Astrocyte (in vitro differentiated cells and primary cell): ENCODE measurements around the gene SLC35D1. TPM values are rescaled to one million over a fixed set of nuclear protein-coding genes. Genes with fewer than 3 reads are reported as not detected.

Experiments
- DNase-seq: peaks from one replicate; pipeline ENCODE4 v3.0.0-alpha.2; 2010; ENCODE audit warnings: low read depth
- FAIRE-seq: peaks from 2 replicates; lab custom pipeline; 2011; peaks lifted over from hg19 to GRCh38; lab: Jason Lieb, UNC
- H2AFZ ChIP-seq: 2 replicates; pipeline ENCODE4 v1.6.0; 2012; ENCODE audit warnings: low read depth, low read length, inconsistent platforms
- H3K27ac ChIP-seq: 2 replicates; pipeline ENCODE4 v1.5.1; 2011; ENCODE audit warnings: low read depth, low read length, inconsistent platforms
- H3K27me3 ChIP-seq: 2 replicates; pipeline ENCODE4 v1.6.0; 2011; ENCODE audit warnings: low read length, inconsistent platforms; ENCODE audit not compliant: insufficient read depth
- H3K36me3 ChIP-seq: 2 replicates; pipeline ENCODE4 v1.5.1; 2011; ENCODE audit warnings: low read length, inconsistent platforms; ENCODE audit not compliant: insufficient read depth
- H3K4me1 ChIP-seq: 2 replicates; pipeline ENCODE4 v1.5.1; 2011; ENCODE audit warnings: low read length, inconsistent platforms; ENCODE audit not compliant: insufficient read depth
- H3K4me2 ChIP-seq: 2 replicates; pipeline ENCODE4 v1.6.0; 2012; ENCODE audit warnings: low read length, inconsistent platforms
- H3K4me3 ChIP-seq: 2 replicates; pipeline ENCODE4 v1.5.1; 2011; ENCODE audit warnings: low read depth, mild to moderate bottlenecking, low read length, inconsistent platforms; ENCODE audit not compliant: insufficient read depth
- H3K79me2 ChIP-seq: 2 replicates; pipeline ENCODE4 v1.6.0; 2012; ENCODE audit warnings: mild to moderate bottlenecking, low read length, inconsistent platforms; ENCODE audit not compliant: insufficient read depth
- H3K9ac ChIP-seq: 2 replicates; pipeline ENCODE4 v1.6.0; 2012; ENCODE audit warnings: mild to moderate bottlenecking, low read length, inconsistent platforms
- H3K9me3 ChIP-seq: 2 replicates; pipeline ENCODE4 v1.5.1; 2012; ENCODE audit warnings: low read depth, mild to moderate bottlenecking, low read length, inconsistent platforms; ENCODE audit not compliant: insufficient read depth
- H4K20me1 ChIP-seq: 2 replicates; pipeline ENCODE4 v1.6.0; 2012; ENCODE audit warnings: low read length, inconsistent platforms; ENCODE audit not compliant: insufficient read depth
- H3K27ac Mint-ChIP-seq: one replicate; pipeline ENCODE4 v1.8.0; 2021; ENCODE audit warnings: mild to moderate bottlenecking, mixed read lengths; ENCODE audit not compliant: unreplicated experiment
- H3K27me3 Mint-ChIP-seq: one replicate; pipeline ENCODE4 v1.8.0; 2021; ENCODE audit warnings: low read depth, mixed read lengths; ENCODE audit not compliant: unreplicated experiment
- H3K36me3 Mint-ChIP-seq: one replicate; pipeline ENCODE4 v1.8.0; 2021; ENCODE audit warnings: low read depth, mixed read lengths; ENCODE audit not compliant: unreplicated experiment
- H3K4me1 Mint-ChIP-seq: one replicate; pipeline ENCODE4 v1.8.0; 2021; ENCODE audit warnings: low read depth, mixed read lengths; ENCODE audit not compliant: unreplicated experiment
- H3K4me3 Mint-ChIP-seq: one replicate; pipeline ENCODE4 v1.8.0; 2021; ENCODE audit warnings: mild to moderate bottlenecking, moderate library complexity, mixed read lengths; ENCODE audit not compliant: unreplicated experiment
- H3K9me3 Mint-ChIP-seq: one replicate; pipeline ENCODE4 v1.8.0; 2021; ENCODE audit warnings: mild to moderate bottlenecking, mixed read lengths; ENCODE audit not compliant: unreplicated experiment
- EZH2 ChIP-seq: IDR thresholded peaks from 2 replicates; pipeline ENCODE4 v1.6.1; 2012; ENCODE audit warnings: mild to moderate bottlenecking, low read length, inconsistent platforms; ENCODE audit not compliant: insufficient read depth
- total RNA-seq: library from RNA; stranded (reverse); gene quantifications from 2 replicates; pipeline ENCODE4 v1.2.1, GENCODE V29; 2021
- TF ChIP-seq, protein P1 (sequence below): IDR thresholded peaks from 2 replicates; pipeline ENCODE4 v1.5.1; 2011; ENCODE audit warnings: low read depth, mild to moderate bottlenecking, inconsistent platforms, low read length, moderate library complexity; ENCODE audit not compliant: insufficient read depth

Gene SLC35D1
- total RNA-seq, 1 donor from 2014 or later: 12.7 TPM

DNA sequence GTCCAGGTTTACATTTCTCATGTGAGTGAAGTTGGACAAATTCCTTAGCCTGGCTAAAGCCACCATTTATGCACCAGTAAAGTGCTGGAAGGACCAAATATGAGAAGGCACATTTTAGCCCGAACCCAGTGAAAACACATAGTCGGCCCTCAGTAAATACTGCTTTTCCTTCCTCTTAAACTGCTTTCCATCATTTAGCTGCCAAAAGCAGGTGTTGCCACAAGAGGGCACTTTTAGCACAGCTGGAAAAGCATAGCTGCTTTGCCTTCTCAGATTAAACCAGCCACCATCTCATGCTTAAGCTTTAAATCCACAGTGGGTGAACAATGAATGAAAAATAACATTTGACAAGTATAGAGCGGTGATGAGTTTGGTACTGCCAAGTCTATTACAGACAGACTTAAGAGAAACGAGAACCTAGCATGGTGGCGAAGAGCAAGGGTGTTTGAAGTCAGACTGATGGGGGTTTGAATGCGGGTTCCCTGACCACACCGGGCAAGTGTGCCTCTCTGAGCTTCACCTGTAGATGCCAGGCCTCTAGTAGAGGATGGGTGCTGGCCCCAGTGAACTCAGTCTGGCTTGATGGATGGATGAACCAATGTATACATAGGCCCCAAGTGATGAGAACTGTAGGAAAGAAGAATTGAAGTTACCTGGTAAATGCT is 57.8 kb downstream of the SLC35D1 start:
- Histone ChIP-seq H2AFZ (no peak overlapping the region), H3K4me1 (no peaks in the 10 kb centered on the region), H4K20me1 (peaks cover 3% of the 10 kb centered on the region), H3K9ac (no peak overlapping the region), H3K79me2 (no peaks in the 10 kb centered on the region), H3K9me3 (no peaks in the 10 kb centered on the region), H3K4me2 (no peak overlapping the region), H3K4me3 (no peak overlapping the region), H3K36me3 (peaks cover 4% of the 10 kb centered on the region), H3K27ac (no peak overlapping the region), H3K27me3 (no peaks in the 10 kb centered on the region)
- no peak overlapping the region for H3K4me3 Mint-ChIP-seq
- no peak for TF ChIP-seq EZH2
- TF ChIP-seq, protein P1, sequence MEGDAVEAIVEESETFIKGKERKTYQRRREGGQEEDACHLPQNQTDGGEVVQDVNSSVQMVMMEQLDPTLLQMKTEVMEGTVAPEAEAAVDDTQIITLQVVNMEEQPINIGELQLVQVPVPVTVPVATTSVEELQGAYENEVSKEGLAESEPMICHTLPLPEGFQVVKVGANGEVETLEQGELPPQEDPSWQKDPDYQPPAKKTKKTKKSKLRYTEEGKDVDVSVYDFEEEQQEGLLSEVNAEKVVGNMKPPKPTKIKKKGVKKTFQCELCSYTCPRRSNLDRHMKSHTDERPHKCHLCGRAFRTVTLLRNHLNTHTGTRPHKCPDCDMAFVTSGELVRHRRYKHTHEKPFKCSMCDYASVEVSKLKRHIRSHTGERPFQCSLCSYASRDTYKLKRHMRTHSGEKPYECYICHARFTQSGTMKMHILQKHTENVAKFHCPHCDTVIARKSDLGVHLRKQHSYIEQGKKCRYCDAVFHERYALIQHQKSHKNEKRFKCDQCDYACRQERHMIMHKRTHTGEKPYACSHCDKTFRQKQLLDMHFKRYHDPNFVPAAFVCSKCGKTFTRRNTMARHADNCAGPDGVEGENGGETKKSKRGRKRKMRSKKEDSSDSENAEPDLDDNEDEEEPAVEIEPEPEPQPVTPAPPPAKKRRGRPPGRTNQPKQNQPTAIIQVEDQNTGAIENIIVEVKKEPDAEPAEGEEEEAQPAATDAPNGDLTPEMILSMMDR: peak; percentile 88
- H3K27me3 Mint-ChIP-seq: no peaks in the 10 kb centered on the region
- H3K9me3 Mint-ChIP-seq: no peaks in the 10 kb centered on the region
- DNase-seq: peak; percentile 47
- H3K36me3 Mint-ChIP-seq: peaks cover 10% of the 10 kb centered on the region
- H3K4me1 Mint-ChIP-seq: peaks cover 5% of the 10 kb centered on the region
- FAIRE-seq: peak; percentile 95
- no peak overlapping the region for H3K27ac Mint-ChIP-seq

DNA sequence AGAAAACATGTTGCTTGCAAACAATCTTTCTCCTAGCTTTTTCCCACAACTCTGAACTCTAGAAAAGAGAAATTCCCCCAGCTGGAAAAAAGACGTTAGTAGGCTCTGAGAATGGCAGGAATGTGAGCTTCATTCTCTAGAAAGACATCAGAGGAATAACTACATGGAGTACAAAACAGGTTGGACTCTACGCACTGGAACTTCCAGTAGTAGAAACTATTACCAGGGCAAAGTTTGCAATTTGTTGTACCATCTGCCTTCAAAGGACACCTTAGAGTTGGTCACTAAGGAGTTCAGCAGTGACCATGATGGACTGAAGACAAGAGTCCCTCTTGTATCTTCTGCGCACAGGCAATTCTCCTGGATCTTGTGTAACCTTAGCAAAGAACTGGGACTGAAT is 60.9 kb downstream of the SLC35D1 start:
- TF ChIP-seq, protein P1: no peak
- TF ChIP-seq EZH2: no peak
- Histone ChIP-seq H2AFZ (no peak overlapping the region), H3K4me3 (no peak overlapping the region), H3K4me1 (no peaks in the 10 kb centered on the region), H3K27me3 (no peaks in the 10 kb centered on the region), H3K9ac (no peak overlapping the region), H3K4me2 (no peak overlapping the region), H3K27ac (no peak overlapping the region), H4K20me1 (peaks cover 3% of the 10 kb centered on the region), H3K9me3 (no peaks in the 10 kb centered on the region), H3K36me3 (peaks cover 9% of the 10 kb centered on the region), H3K79me2 (no peaks in the 10 kb centered on the region)
- H3K4me1 Mint-ChIP-seq: no peaks in the 10 kb centered on the region
- peaks cover 8% of the 10 kb centered on the region for H3K36me3 Mint-ChIP-seq
- H3K27me3 Mint-ChIP-seq: no peaks in the 10 kb centered on the region
- no peaks in the 10 kb centered on the region for H3K9me3 Mint-ChIP-seq
- DNase-seq: no peak
- H3K27ac Mint-ChIP-seq: no peak overlapping the region
- H3K4me3 Mint-ChIP-seq: no peak overlapping the region
- no peak for FAIRE-seq

DNA sequence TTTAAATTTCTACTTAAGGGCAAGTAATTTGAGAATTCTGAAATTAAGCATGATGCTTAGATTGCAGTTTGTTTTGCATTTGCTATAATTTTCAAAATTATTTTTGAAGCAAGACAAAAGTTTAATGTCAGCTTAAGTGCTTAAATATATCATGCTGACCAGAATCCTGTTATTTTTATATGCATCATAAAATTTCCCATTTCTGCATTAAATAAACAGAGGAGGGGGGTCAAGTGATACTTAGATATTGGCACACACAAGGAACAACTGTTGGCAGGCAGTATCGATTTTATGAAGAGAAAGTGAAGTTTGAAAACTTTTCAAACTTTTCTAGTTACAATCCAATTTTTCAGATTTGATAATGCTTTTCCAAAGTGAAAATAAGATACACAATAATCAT is 68.1 kb downstream of the SLC35D1 start:
- no peak overlapping the region for H3K9ac ChIP-seq
- H3K9me3 ChIP-seq: no peaks in the 10 kb centered on the region
- no peak for FAIRE-seq
- no peak for DNase-seq
- H3K4me1 Mint-ChIP-seq: peaks cover 4% of the 10 kb centered on the region
- H3K9me3 Mint-ChIP-seq: no peaks in the 10 kb centered on the region
- no peaks in the 10 kb centered on the region for H3K27me3 ChIP-seq
- H3K4me1 ChIP-seq: no peaks in the 10 kb centered on the region
- no peaks in the 10 kb centered on the region for H3K27me3 Mint-ChIP-seq
- no peak overlapping the region for H2AFZ ChIP-seq
- TF ChIP-seq, protein P1: no peak
- no peak for TF ChIP-seq EZH2
- peaks cover 49% of the 10 kb centered on the region for H3K36me3 ChIP-seq
- H3K79me2 ChIP-seq: no peaks in the 10 kb centered on the region
- no peak overlapping the region for H3K4me3 ChIP-seq
- no peaks in the 10 kb centered on the region for H4K20me1 ChIP-seq
- H3K27ac Mint-ChIP-seq: no peak overlapping the region
- peaks cover 5% of the 10 kb centered on the region for H3K36me3 Mint-ChIP-seq
- no peak overlapping the region for H3K4me3 Mint-ChIP-seq
- H3K4me2 ChIP-seq: no peak overlapping the region
- no peak overlapping the region for H3K27ac ChIP-seq
